Left lung (tissue), 10 donors: ENCODE measurements around the gene IL3. TPM values are rescaled to one million over a fixed set of nuclear protein-coding genes. Genes with fewer than 3 reads are reported as not detected.

Experiments
- ATAC-seq: fragments of 200-7000 bp; cut with Tn5 transposase; one replicate; pipeline ENCODE4 v1.9.1; 2020; ENCODE audit warnings: moderate library complexity
- DNase-seq, 4 donors: peaks; one replicate each; pipeline ENCODE4 v3.0.0-alpha.2; 2013 to 2020
- H3K27ac ChIP-seq, 2 donors: fragments of 200-600 bp; sonication (generic) in 1 of 2; one replicate each; pipeline versions ENCODE4 v1.5.0 to v1.8.0; 2020 to 2021
- H3K27me3 ChIP-seq, 2 donors: fragments of 200-600 bp; sonication (generic) in 1 of 2; one replicate each; pipeline versions ENCODE4 v1.5.0 to v1.8.0; 2020 to 2021
- H3K36me3 ChIP-seq, 2 donors: fragments of 200-600 bp; sonication (generic) in 1 of 2; one replicate each; pipeline versions ENCODE4 v1.5.0 to v1.8.0; 2020 to 2021
- H3K4me1 ChIP-seq, 2 donors: fragments of 200-600 bp; one replicate each; pipeline ENCODE4 v1.8.0; 2021
- H3K4me3 ChIP-seq, 2 donors: fragments of 200-600 bp; sonication (generic) in 1 of 2; one replicate each; pipeline versions ENCODE4 v1.5.0 to v1.8.0; 2020 to 2021; ENCODE audit warnings: mild to moderate bottlenecking in 1 of 2
- H3K9me3 ChIP-seq, 2 donors: fragments of 200-600 bp; sonication (generic) in 1 of 2; one replicate each; pipeline versions ENCODE4 v1.5.0 to v1.8.0; 2020 to 2021
- intact Hi-C, 2 donors: fragments of 100-400 bp; cut with DNase I; formaldehyde crosslinking; loops; one replicate each; pipeline versions ENCODE4 v1.11.2 to v1.14.2; 2022
- polyA plus RNA-seq, 6 donors: library from polyadenylated mRNA; unstranded; fragments of 120-200 nt; gene quantifications; one replicate each; pipeline ENCODE4 v1.2.1, GENCODE V29; 2013; ENCODE audit not compliant: insufficient read length in 6 of 6
- total RNA-seq, 2 donors: library from RNA; stranded (reverse); fragmentation: NEBNext Ultra II Directional; extraction: Animal tissue kit (Norgen Biotek cat#: 25700); gene quantifications; one replicate each; pipeline ENCODE4 v1.2.1, GENCODE V29; 2021
- TF ChIP-seq, protein P1 (sequence below), 2 donors: fragments of 200-600 bp; sonication (generic) in 1 of 2; IDR thresholded peaks; one replicate each; pipeline versions ENCODE4 v1.5.0 to v1.8.0; 2021; ENCODE audit warnings: antibody characterized with exemption in 2 of 2
- donor health status: DM: no; HTN: yes; CAD: no.
- donor health status: DM: no; HTN: no; CAD: no.

IL3 gene
- total and polyA plus RNA-seq, 8 donors = not detected

DNA sequence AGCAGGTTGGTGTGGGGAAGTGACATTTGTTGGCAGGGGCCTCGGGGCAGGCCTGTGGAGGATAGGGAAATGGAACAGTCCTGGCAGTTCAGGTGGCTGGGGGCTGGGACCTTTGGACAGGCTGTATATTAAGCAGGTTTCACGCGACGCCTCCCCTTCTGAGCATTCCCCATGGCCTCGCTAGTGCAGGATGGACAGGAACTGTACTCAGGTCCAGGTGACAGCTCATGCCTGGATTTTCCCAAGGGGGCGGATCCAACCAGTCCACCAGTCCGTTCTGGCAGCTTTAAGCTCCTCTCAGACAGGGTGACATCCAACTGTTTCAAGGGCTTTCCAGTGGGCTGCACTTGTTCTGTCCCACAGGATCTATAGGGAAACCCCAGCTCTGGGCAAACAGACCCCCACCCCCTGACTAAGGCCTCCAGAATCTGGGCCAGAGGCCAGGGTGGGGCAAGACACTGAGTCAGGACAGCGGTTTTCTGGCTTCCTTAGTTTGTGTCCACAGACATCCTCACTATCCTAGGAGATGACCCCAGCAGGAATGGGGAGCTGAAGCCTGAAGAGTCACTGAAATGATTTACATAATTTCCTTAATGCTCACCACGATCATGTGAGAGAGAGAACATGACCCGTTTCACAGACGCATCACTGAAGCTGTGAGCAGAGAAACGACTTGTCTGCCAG is 34.1 kb downstream of the IL3 start:
- Histone ChIP-seq H3K27ac (no peak overlapping the region), H3K4me1 (no peaks in the 10 kb centered on the region), H3K4me3 (no peak overlapping the region), H3K9me3 (no peaks in the 10 kb centered on the region), H3K27me3 (no peaks in the 10 kb centered on the region), H3K36me3 (no peaks in the 10 kb centered on the region)
- intact Hi-C loops = no loop called here
- DNase-seq = no peak
- TF ChIP-seq, protein P1, sequence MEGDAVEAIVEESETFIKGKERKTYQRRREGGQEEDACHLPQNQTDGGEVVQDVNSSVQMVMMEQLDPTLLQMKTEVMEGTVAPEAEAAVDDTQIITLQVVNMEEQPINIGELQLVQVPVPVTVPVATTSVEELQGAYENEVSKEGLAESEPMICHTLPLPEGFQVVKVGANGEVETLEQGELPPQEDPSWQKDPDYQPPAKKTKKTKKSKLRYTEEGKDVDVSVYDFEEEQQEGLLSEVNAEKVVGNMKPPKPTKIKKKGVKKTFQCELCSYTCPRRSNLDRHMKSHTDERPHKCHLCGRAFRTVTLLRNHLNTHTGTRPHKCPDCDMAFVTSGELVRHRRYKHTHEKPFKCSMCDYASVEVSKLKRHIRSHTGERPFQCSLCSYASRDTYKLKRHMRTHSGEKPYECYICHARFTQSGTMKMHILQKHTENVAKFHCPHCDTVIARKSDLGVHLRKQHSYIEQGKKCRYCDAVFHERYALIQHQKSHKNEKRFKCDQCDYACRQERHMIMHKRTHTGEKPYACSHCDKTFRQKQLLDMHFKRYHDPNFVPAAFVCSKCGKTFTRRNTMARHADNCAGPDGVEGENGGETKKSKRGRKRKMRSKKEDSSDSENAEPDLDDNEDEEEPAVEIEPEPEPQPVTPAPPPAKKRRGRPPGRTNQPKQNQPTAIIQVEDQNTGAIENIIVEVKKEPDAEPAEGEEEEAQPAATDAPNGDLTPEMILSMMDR (IDR thresholded peaks at IDR 0.05) = no peak
- peak; percentile 21 for ATAC-seq

DNA sequence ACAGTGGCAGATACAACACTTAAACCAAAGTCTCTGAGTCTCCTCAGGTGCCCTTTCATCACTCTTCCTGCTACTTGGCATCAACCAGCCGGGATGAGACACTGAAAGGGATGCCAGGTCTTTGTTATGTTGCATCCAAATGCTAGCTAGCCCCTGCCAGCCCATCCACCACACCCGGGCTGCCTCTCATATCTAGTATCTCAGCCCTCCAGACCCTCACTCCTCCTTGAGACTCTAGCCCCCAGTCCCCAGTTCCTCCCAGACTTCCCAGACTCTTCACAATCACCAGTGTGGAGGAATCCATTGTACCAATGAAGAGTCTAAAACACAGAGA is 34.6 kb downstream of the IL3 start:
- H3K4me1 ChIP-seq = no peaks in the 10 kb centered on the region
- H3K36me3 ChIP-seq = no peaks in the 10 kb centered on the region
- ATAC-seq = no peak
- DNase-seq = no peak
- no peaks in the 10 kb centered on the region for H3K27me3 ChIP-seq
- intact Hi-C loops = no loop called here
- no peak overlapping the region for H3K27ac ChIP-seq
- H3K4me3 ChIP-seq = no peak overlapping the region
- H3K9me3 ChIP-seq = no peaks in the 10 kb centered on the region
- TF ChIP-seq, protein P1 (IDR thresholded peaks at IDR 0.05) = no peak

DNA sequence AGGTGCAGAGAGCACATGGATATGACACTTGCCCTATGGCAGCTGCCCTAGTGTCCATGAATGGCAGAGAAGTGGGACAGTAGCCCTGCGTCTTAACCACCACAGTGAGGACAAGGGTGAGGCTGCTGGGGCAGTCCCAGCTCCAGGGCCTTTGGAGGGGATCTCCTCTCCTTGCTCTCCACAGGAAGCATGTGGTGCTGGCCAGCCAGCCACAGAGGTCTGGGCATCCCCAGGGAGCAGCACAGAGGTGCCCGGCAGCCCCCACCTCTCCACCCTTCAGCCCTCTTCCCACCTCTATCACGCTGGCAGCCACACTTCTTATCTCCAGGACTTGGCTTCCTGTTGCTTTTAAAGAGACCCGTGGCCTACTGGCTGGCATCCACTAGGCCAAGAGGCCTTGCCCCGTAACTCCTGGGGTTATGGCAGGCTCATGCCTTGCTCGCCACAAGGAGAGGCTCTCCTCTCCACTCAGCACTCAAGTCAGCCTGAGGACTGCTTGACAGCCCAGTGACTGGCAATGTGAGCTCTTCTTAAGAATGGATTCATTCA is 35.0 kb downstream of the IL3 start:
- Histone ChIP-seq H3K27me3 (no peaks in the 10 kb centered on the region), H3K27ac (no peak overlapping the region), H3K4me3 (no peak overlapping the region), H3K4me1 (peaks cover 0 to 3% of the 10 kb centered on the region in 2 donors), H3K36me3 (no peaks in the 10 kb centered on the region), H3K9me3 (no peaks in the 10 kb centered on the region)
- DNase-seq (no peak), ATAC-seq (peak; percentile 71)
- TF ChIP-seq, protein P1 (IDR thresholded peaks at IDR 0.05) = no peak
- intact Hi-C loops = no loop called here

DNA sequence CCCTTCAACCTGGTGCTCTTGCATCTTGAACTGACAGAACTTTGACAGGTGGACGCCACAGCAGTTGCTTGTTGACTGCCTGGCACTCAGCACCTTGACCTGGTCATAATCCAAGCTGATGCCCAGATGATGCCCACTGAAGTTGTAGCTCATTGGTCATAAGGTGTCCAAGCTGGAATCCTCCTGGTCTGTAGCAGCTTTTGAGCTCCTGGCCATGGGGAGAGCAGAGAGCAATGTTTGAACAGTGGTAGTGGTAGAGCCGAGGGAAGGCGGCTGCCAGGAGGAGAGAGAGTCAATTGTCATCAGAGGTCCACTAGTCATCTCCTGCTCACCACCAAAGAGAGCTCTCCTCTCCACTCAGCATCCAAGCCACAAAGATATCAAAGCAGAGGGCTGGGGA is 36.4 kb downstream of the IL3 start:
- Histone ChIP-seq H3K4me3 (no peak overlapping the region), H3K36me3 (no peaks in the 10 kb centered on the region), H3K4me1 (peaks cover 0 to 11% of the 10 kb centered on the region in 2 donors), H3K27me3 (no peaks in the 10 kb centered on the region), H3K27ac (no peak overlapping the region), H3K9me3 (no peaks in the 10 kb centered on the region)
- intact Hi-C loops = no loop called here
- DNase-seq (no peak), ATAC-seq (no peak)
- TF ChIP-seq, protein P1 (IDR thresholded peaks at IDR 0.05) = no peak

- intact Hi-C loops = no loop called here
- TF ChIP-seq, protein P1 (IDR thresholded peaks at IDR 0.05) = no peak
Measured at GRCh38 chr5:132098151-132098594, 37.7 kb downstream of the IL3 start.

More at GRCh38 chr5:132098151-132098594, 37.7 kb downstream of the IL3 start:
- Histone ChIP-seq H3K36me3 (no peaks in the 10 kb centered on the region), H3K27ac (no peak overlapping the region), H3K27me3 (no peaks in the 10 kb centered on the region), H3K4me1 (peaks cover 0 to 17% of the 10 kb centered on the region in 2 donors), H3K9me3 (no peaks in the 10 kb centered on the region), H3K4me3 (no peak overlapping the region)
- ATAC-seq (no peak), DNase-seq (no peak)
